SW480 (cell line): ENCODE data around the gene TAS2R19.

Source experiments
- DNase-seq: peaks from one replicate; pipeline ENCODE4 v3.0.0-alpha.2; 2016; ENCODE audit warnings: low spot score

The TAS2R19 gene

GRCh38 chr12:10989107-10989506 is 33.3 kb downstream of the TAS2R19 start:
- no peak for DNase-seq

GRCh38 chr12:10986812-10987211 is 35.6 kb downstream of the TAS2R19 start, which contains the start of gene TAS2R50:
TSS of gene TAS2R50 (minus strand) at chr12:10986912. CDS start at chr12:10986860, 52 bp downstream.
- DNase-seq, result no peak

- DNase-seq, result peak; percentile 85
Observed at GRCh38 chr12:10982244-10982643, 40.2 kb downstream of the TAS2R19 start.

- DNase-seq, result no peak
Observed at GRCh38 chr12:10974965-10975364, 47.5 kb downstream of the TAS2R19 start.
